ENCODE measurements around the gene STK39.

GRCh38 chr2:168015274-168015953, 232.0 kb downstream of the STK39 start:
- TF ChIP-seq CTCF (IDR thresholded peaks at IDR 0.05) (no peak), EZH2 (IDR thresholded peaks at IDR 0.05; ENCODE audit: borderline replicate concordance, insufficient read depth, low read depth, low read length, poor library complexity, severe bottlenecking) (no peak)

Measured in B cell (primary cell).